HG02798 (cell line): ENCODE data around the gene AKR1A1.
"Not testable (repeated sequence)": the region's sequence is repeated elsewhere in the genome, so short reads cannot be mapped to it uniquely, and the experiment has no call there.

Experiments
- ATAC-seq: cut with Tn5 transposase; IDR thresholded peaks from one replicate; pipeline ENCODE4 v1.9.1; 2021; ENCODE audit warnings: mild to moderate bottlenecking; ENCODE audit not compliant: unreplicated experiment, poor library complexity

The AKR1A1 gene

DNA sequence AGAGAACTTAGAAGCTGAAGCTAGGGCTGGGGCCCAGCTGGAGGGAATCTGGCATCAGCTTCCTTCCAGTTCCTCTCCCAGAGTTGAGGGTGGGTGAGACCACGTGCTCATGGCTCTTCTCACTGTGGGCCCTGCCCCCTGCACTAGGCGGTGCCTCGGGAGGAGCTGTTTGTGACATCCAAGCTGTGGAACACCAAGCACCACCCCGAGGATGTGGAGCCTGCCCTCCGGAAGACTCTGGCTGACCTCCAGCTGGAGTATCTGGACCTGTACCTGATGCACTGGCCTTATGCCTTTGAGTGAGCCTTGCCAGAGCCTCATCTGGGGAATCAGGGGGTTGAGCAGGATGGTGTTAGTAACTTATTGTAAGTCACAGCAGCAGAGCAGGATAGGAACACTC lies 16.1 kb downstream of the AKR1A1 start:
- ATAC-seq, result no peak

DNA sequence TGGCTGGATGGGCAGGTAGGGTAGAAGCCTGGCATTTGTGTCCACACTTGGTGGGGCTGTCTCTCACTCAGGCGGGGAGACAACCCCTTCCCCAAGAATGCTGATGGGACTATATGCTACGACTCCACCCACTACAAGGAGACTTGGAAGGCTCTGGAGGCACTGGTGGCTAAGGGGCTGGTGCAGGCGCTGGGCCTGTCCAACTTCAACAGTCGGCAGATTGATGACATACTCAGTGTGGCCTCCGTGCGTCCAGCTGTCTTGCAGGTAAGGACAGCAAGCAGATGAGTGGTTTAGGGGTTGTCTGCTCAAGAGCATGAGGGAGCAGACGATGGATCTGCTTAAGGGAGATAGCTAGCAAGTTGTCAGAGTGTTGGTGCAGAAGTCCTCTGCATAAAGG lies 17.3 kb downstream of the AKR1A1 start:
- no peak for ATAC-seq

DNA sequence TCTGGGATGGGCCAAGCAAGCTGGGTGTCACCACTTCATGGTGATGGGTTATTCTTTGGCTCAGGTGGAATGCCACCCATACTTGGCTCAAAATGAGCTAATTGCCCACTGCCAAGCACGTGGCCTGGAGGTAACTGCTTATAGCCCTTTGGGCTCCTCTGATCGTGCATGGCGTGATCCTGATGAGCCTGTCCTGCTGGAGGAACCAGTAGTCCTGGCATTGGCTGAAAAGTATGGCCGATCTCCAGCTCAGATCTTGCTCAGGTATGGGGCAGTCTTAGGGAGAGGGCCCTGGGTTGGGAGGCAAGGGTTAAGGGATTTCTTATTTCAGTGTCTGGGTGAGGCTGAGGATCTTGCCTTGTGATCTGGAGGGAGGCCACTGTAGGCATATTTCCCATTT lies 17.8 kb downstream of the AKR1A1 start:
- ATAC-seq, result no peak

DNA sequence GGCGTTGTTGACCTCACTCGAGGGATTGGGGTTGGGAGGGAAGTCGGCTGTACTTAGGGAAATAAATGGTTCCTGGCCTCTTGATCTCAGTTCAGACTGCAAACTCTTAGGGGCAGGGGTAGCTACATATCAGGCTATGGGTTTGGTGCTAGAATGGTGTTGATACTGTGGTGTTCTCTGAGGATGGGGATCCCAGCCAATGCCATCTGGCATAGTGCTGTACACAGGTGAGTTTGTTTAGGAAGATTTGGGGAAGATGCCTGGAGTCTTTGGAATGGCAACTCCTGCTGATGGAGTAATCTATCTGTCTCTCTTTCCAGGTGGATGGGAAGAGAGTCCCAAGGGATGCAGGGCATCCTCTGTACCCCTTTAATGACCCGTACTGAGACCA lies 18.9 kb downstream of the AKR1A1 start:
- ATAC-seq, result no peak

DNA sequence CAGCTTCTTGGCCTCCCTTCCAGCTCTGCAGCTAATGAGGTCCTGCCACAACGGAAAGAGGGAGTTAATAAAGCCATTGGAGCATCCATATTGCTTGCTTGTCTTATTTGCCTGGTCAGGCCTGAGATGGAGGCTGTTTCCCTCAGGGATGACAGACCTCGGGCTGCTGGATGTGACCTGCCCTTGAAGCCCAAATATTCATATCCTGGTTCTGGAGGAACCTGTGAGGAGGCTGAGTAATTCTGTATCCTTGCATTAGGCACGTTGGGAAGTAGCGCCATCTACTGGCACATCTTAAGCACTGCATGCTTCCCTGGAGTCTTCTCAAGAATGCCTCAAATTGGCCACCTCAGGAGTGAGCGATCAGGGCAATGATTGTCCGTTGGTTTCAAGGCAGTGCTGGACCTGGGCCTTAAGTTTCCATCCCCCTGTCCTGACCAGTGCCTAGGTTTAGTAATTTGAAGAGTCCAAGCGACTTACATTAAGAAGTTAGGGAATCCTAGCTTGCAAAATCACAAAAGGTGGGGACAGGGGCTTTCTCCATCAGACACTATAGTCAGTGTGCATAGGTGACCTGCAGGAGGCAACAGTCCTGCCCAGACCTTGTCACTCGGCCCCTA lies 19.4 kb downstream of the AKR1A1 start:
- ATAC-seq, result peak; percentile 65

DNA sequence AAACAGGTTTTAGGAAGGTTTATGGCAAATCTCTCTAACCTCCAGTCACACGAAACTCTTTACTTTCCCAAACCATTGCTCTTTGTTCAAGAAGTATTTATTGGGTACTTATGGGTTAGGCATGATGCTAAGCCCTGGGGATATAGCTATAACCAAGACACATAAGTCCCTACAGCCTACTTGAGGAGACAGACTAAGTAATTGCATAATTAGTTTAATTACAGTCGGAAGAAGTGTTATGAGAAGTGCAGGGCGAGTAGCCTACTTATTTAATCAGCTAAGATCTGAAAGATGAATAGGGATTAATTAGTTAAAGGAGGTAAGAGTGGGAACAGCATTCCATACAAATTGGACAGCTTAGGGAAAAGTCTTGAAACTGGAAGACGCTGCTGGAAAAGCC lies 20.0 kb downstream of the AKR1A1 start:
- no peak for ATAC-seq

DNA sequence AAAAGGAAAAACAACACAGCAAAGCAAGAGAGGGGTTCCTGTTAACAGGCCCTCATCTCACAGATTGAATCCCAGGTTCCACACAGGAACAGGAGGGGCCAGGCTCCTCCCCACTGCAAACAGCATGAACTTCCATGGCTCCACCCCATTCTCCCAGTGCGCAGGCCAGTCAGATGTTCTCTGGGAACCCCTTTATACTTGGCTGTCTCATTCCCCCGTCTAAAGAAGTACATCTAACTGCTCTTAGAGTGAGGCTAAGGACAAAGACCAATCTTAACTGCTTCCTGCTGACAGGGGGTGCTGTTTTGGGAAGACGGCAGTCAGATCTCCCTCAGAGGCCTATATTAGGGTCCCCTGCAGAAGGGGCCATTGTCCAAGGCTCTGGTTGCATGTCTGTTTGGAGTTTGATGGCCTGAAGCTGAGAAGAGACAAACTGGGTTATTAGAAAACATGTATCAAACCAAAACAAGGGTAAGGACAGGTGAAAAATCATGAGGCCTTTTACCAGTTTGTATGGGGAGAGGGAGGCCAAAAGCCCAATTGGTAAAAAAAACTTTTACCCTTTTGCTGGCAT lies 22.7 kb downstream of the AKR1A1 start:
- no peak for ATAC-seq

DNA sequence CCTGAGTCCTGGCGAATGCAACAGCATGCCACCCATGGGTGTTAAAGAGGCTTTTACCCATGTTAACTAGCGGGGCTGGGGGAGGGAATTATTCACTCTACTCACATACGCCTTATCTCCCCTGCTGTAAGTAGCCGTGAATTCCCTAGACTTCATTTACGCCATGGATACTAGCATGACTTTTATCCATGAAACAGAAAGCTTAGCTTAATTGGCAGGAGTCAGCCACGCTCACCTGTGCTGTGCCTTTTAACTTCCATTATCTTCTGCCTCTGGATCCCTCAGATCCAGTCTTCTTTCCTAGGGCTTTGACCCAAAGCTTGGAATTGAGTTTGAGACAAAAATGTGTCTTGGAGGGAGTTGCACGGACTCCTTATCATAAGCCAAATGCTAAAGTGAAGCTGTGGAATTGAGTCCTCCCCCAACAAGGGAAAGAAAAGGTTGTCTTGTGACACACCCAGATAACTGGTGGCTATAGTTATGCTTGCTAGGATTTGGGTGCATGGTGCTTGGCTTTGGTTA lies 23.5 kb downstream of the AKR1A1 start:
- no peak for ATAC-seq

DNA sequence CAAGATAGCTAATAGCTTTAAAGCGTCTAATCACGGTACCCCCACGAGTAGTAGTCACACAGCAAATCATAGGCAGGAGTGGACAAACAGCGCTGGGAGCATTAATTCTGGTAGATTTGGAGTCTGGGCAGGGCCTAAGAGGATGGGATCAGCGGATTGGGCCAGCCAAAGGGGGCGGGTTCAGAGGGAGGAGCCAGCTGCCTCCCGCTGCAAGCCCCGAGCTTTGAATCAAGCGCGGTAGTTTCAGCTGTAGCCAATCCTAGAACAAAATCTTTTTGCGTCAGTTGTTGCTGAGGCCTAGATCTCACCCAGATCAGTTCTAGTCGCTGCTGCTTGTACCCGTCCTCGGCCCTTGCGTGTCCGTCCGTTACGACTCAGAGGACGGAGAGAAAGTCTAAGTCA lies 32.6 kb downstream of the AKR1A1 start:
- ATAC-seq, result peak; percentile 74

DNA sequence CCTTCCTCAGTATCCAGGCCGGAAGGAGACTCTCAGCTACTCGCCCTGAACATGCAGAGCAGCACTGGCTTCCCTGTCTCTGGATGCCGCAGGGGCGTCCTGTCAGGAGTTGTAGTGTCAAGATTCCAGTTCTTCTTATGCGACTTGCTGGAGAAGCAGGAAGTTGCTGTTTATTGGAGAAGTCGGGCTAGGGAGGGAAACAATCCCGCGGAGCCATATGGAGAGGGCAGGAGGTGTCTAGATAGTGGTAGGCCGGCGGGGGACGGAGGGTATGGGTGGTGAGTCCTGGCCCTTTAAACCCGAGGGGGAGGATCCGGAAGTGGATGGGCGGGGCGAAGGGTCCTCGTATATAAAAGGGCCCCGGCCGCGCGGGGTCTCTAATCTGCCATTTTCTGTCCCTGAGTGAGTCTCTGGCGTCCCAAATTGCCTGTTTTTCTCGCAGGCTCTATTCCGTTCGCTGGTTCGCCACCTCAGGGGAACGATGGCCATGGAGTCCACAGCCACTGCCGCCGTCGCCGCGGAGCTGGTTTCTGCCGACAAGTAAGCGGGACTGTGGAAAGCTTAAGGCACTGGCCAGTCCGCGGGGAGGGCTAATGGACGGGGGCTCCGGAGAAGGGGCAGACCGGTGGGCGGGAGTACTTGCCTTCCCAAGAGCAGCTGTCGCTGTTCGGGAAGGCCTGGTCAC lies 33.2 kb downstream of the AKR1A1 start, which contains the start of gene NASP:
Gene NASP (plus strand): TSS at position 376 of the 685 bp plus-strand sequence. CDS start 106 bp downstream, at position 482.
- peak; percentile 57 for ATAC-seq

DNA sequence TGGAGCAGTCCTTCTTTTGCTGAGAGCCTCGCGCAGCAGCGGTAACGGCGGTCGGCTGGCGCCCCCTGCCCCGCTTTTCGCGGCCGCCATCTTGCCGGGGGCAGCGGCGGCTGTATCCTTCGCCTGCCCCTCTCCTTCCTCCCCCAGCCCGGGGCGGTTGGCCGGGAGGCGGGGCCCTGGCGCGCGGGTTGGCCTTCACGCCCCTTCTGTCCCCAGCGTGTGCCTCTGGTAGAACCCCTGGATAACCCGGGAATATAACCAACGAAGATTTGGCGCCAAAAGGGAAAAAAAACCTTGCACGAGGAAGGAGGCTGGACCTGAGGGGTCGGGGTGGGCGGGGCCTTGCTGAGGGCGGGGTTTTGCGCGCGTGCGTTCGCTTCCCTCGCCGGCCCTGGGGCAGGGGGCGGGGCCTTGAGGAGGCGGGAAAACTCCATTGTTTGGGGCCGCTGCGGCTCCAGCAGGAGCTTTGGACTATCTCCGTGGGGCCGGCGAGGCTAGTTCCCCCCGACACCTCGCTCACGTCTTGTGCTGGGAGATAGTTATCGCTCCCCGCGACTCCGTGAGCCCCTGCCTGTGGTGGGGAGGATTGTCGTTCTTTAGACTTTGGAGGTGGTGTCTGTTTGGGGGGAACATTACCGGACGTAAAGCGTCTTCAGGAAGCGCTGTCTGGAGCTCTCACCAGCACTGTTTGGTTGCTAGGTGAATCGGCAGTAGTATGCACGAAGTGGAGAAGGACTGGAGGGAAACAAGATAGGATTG lies 33.9 kb downstream of the AKR1A1 start:
- peak; percentile 34 for ATAC-seq

DNA sequence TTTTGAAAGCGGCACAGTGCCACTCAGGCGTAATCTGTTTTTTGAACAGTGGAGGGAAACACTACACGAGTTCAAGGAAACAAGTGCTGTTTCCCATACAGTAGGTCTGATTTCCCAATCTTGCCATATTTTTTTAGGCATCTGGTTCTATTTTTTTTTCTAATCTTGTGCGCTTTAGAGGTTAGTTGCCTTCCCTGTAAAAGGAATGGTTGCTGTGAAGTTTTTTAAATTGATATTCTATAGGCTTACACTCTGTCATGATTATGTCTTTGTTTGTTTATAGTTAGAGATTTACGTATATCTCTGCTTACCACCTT lies 34.4 kb downstream of the AKR1A1 start:
- no peak for ATAC-seq

DNA sequence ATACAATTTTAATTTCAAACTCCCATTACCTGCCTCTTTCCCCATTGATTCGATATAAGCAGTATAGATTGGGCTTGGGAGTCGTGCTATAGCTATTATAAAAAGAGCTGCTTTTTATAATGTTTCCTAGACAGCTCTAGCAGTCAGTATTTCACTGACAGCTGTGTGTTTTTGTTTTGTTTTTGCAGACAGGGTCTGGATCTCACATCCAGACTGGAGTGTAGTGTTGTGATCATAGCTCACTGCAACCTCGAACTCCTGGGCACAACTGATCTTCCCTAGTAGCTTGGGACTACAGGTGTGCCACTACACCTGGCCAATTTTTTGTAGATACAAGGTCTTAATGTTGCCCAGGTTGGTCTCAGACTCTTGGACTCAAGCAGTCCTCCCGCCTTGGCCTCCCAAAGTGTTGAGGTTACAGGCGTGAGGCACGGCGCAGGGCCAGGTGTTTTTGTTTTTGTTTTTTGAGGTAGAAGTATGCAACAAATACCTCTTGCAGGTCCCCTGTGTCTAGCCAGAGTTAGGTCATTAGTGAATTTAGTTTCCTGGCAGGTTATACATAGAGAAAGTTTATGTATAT lies 35.0 kb downstream of the AKR1A1 start:
- ATAC-seq, result no peak

DNA sequence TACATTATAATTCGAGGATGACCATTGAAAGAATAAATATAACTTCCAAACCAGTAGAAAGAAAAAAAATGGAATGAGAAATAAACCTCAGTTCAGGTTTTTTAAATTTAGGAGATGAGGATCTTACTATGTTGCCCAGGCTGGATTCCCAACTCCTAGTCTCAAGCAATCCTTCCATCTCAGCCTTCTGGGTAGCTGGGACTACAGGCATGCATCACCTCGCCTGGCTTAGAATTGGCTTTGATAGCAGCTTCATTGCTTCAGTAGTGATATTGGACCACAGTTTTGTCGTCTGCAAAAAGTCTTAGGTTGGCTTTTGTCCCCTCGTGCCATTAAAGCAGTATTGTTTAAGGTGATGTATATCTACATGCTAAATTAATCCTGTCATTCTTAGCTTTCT lies 36.1 kb downstream of the AKR1A1 start:
- ATAC-seq, result no peak

DNA sequence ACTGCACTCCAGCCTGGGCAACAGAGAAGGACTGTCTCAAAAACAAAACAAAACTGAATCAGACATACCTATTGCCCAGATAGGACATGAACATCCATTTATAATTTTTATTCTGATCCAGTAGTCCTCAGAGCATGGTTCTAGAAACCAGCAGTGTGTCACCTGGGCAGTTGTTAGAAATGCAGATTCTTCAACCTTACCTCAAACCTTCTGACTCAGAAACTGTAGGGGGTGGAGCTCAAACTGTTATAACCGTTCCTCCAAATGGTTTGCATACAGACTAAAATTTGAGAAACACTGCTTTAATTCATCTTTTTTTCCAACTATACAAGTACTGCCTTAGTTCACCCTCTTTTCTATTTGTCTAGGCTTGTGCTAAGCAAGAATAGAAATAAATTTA lies 39.2 kb downstream of the AKR1A1 start:
- no peak for ATAC-seq

DNA sequence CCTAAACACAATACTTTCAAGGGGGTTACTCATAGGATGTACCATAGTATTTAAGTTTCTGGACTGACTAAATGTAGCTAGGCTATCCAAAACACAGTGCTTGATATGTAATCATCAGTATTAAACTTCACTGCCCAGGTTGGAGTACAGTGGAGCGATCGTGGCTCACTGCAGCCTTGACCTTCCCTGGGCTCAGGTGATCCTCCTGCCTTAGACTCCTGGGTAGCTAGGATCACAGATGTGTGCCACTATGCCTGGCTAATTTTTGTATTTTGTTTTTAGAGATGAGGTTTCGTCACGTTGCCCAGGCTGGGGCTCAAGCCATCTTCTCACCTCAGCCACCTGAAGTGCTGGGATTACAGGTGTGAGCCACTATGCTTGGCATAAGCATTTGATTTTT lies 43.8 kb downstream of the AKR1A1 start:
- no peak for ATAC-seq

DNA sequence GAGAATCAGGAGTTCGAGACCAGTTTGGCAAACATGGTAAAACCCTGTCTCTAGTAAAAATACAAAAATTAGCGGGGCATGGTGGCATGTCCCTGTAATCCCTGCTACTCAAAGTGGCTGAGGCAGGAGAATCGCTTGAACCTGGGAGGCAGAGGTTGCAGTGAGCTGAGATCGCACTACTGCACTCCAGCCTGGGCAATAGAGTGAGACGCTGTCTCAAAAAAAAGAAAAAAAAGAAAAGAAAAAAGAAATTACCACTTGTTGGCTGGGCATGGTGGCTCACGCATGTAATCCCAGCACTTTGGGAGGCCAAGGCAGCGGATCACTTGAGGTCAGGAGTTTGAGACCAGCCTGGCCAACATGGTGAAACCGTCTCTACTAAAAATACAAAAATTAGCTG lies 46.1 kb downstream of the AKR1A1 start:
- not testable (repeated sequence) for ATAC-seq

DNA sequence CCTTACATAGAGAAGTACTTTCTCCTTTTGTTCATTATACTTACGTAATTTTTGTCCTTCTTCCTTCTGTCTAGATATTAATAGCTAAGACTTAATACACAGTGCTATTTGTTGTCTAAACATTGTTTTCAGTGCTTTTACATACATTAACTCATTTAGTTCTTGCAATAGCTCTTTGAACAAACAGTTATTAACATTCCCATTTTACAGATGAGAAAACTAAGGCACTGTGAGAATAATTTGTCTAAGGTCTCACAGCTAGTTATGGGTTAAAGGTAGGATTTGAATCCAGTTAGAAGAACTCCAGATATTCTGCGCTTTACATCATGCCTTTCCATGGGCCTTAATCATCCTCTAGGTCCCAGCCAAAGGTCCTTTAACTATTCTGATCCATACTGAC lies 53.6 kb downstream of the AKR1A1 start:
- ATAC-seq, result no peak

DNA sequence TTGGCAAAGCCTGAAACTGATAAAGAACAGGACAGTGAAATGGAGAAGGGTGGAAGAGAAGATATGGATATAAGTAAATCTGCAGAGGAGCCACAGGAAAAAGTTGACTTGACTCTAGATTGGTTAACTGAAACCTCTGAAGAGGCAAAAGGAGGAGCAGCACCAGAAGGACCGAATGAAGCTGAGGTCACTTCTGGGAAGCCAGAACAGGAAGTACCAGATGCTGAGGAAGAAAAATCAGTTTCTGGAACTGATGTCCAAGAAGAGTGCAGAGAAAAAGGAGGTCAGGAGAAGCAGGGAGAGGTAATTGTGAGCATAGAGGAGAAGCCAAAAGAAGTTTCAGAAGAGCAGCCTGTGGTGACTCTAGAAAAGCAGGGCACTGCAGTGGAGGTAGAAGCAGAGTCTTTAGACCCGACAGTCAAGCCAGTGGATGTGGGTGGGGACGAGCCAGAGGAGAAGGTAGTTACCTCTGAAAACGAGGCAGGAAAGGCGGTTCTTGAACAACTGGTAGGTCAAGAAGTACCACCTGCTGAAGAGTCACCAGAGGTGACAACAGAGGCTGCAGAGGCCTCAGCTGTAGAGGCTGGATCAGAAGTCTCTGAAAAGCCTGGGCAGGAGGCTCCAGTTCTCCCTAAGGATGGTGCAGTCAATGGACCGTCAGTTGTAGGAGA lies 56.9 kb downstream of the AKR1A1 start:
- no peak for ATAC-seq
